Activated naive CD4-positive, alpha-beta T cell treated with anti-CD3 and anti-CD28 coated beads for 36 hours (primary cell): ENCODE results near the gene EIF3A. TPM values are rescaled to one million over a fixed set of nuclear protein-coding genes. Genes with fewer than 3 reads are reported as not detected.
"Not testable (repeated sequence)": the region's sequence is repeated elsewhere in the genome, so short reads cannot be mapped to it uniquely, and the experiment has no call there.

Experiments used
- CTCF ChIA-PET: fragments of 350-600 bp; sonication (Branson Sonifier 250); formaldehyde crosslinking; loops from one replicate; lab custom pipeline; 2021; ENCODE audit warnings: antibody characterized with exemption; lab: Charles Lee
- DNase-seq: peaks from one replicate; pipeline ENCODE4 v3.0.0-alpha.2; 2020
- H3K27ac Mint-ChIP-seq: one replicate; pipeline ENCODE4 v1.8.0; 2021; ENCODE audit warnings: mild to moderate bottlenecking, mixed read lengths
- H3K27me3 Mint-ChIP-seq: one replicate; pipeline ENCODE4 v1.8.0; 2021; ENCODE audit warnings: low read depth, mixed read lengths
- H3K36me3 Mint-ChIP-seq: one replicate; pipeline ENCODE4 v1.8.0; 2021; ENCODE audit warnings: low read depth, mixed read lengths
- H3K4me1 Mint-ChIP-seq: one replicate; pipeline ENCODE4 v1.8.0; 2021; ENCODE audit warnings: low read depth, mixed read lengths
- H3K4me3 Mint-ChIP-seq: one replicate; pipeline ENCODE4 v1.8.0; 2021; ENCODE audit warnings: mild to moderate bottlenecking, moderate library complexity, mixed read lengths
- H3K9me3 Mint-ChIP-seq: one replicate; pipeline ENCODE4 v1.8.0; 2021; ENCODE audit warnings: mixed read lengths
- intact Hi-C: fragments of 100-400 bp; cut with micrococcal nuclease; formaldehyde crosslinking; loops from one replicate; pipeline ENCODE4 v1.15.1; 2023
- total RNA-seq, 2 experiments: library from RNA; stranded (reverse); gene quantifications; one replicate each; pipeline ENCODE4 v1.2.3, GENCODE V29; 2021

The EIF3A gene
- total RNA-seq, 2 experiments from 2014 or later = 113 to 120 TPM

DNA sequence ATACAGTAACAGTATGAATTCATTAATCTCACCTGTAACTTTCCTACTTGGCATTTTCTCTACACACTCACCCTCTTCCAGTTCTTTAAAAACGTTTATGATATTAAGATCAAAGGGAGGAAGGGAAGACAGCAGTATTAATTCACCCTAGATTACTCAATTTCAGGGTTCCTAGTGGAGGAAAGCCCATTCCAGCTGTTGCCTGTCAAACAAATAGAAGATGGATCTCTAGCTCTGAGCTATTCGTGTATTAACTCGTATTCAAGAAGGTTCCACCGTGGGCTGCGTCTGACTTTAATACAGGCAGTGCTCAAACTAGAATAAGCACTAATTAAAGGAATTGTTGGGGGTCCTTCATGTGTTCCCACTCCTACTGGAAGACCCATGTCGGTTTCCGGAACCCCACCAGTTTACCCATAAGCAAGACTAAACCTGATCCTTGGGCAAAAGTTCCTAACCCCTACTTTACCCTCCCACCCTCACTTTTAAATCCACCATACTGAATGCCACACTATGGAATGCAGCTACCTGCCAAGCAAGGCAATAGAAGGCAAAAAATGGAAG is 49.0 kb downstream of the EIF3A start:
- CTCF ChIA-PET = interaction anchor here (0.8 to 1.2 kb wide), 2 partner anchors 167 to 463 kb away, joined by 4 to 5 read pairs; no protein-coding TSS in a partner anchor
- no peak overlapping the region for H3K27ac Mint-ChIP-seq
- intact Hi-C loops = loop anchor here (2.0 to 5.0 kb wide), 3 partner anchors 73 to 464 kb away; partner anchors contain the start of gene DENND10

DNA sequence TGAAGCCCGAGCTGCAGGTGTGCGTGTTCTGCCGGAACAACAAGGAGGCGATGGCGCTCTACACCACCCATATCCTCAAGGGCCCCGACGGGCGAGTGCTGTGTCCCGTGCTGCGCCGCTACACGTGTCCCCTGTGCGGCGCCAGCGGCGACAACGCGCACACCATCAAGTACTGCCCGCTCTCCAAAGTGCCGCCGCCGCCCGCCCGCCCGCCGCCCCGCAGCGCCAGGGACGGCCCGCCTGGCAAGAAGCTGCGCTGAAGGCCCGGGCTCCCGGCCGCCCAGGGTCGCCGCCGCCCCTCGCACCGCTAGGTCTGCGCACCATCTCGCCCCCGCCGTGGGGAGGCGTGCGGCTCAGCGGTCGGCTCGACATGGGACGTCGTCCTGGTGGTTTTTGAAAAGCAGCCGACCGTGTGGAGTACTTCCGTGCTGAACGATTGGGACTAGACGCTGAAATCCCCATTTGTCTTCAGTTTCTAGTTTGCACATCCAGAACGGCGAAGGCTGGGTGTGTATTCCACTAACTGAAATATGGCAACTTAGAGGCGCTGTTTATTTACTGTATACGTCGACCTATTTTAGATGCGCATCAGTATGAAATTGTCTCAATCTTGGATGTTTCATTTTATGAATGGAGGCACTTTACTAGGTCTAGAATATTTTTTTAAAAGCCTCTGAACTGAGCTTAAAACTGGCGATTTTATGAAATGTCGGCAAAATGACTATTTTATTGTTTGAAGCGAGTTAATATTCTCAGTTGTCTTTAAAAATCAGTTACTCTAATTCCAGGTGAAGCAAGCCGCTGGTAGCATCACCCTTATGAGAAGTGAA is 50.0 kb downstream of the EIF3A start:
- intact Hi-C loops = loop anchor here (1.0 to 5.0 kb wide), 6 partner anchors 50 to 463 kb away; partner anchors contain the start of genes DENND10, EIF3A and PRDX3
- Mint-ChIP-seq H3K27me3 (peaks cover 4% of the 10 kb centered on the region), H3K4me3 (peak overlapping the region; percentile 57), H3K36me3 (peaks cover 14% of the 10 kb centered on the region), H3K9me3 (no peaks in the 10 kb centered on the region), H3K4me1 (peaks cover 16% of the 10 kb centered on the region), H3K27ac (no peak overlapping the region)
- peak; percentile 66 for DNase-seq
- CTCF ChIA-PET = interaction anchor here (0.8 to 1.2 kb wide), 2 partner anchors 168 to 462 kb away, joined by 4 to 5 read pairs; no protein-coding TSS in a partner anchor

More for the DNA sequence above, 49.0 kb downstream of the EIF3A start:
- H3K4me1 Mint-ChIP-seq = peaks cover 16% of the 10 kb centered on the region
- peaks cover 4% of the 10 kb centered on the region for H3K27me3 Mint-ChIP-seq
- H3K4me3 Mint-ChIP-seq = no peak overlapping the region
- peaks cover 18% of the 10 kb centered on the region for H3K36me3 Mint-ChIP-seq
- no peak for DNase-seq
- H3K9me3 Mint-ChIP-seq = no peaks in the 10 kb centered on the region

DNA sequence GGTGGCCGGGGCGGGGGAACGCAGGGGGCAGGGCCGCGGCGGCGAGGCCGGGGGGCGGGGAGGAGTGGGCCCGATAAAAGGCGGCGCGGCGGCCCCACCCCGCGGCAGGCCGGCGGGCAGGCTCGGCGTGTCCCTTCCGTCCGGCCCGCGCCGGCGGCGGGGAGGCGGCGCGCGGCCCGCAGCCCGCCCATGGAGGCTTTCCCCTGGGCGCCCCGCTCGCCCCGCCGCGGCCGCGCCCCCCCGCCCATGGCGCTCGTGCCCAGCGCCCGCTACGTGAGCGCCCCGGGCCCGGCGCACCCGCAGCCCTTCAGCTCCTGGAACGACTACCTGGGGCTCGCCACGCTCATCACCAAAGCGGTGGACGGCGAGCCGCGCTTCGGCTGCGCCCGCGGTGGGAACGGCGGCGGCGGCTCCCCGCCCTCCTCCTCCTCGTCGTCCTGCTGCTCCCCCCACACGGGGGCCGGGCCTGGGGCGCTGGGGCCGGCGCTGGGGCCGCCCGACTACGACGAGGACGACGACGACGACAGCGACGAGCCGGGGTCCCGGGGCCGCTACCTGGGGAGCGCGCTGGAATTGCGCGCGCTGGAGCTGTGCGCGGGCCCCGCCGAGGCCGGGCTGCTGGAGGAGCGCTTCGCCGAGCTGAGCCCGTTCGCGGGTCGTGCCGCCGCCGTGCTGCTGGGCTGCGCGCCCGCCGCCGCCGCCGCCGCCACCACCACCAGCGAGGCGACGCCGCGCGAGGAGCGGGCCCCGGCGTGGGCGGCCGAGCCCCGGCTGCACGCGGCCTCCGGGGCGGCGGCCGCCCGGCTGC is 50.8 kb downstream of the EIF3A start, which contains the start of gene NANOS1:
NANOS1 (plus strand) TSS at position 102 of the 808 bp plus-strand sequence; CDS start at position 190, 88 bp downstream.
- peaks cover 14% of the 10 kb centered on the region for H3K36me3 Mint-ChIP-seq
- peaks cover 4% of the 10 kb centered on the region for H3K27me3 Mint-ChIP-seq
- H3K4me3 Mint-ChIP-seq = peak within 1 kb of the TSS; percentile 66
- CTCF ChIA-PET = no interaction called here
- peak; percentile 10 for DNase-seq
- H3K27ac Mint-ChIP-seq = no peak within 1 kb of the TSS
- H3K9me3 Mint-ChIP-seq = no peaks in the 10 kb centered on the region
- intact Hi-C loops = loop anchor here (1.0 to 5.0 kb wide), 7 partner anchors 50 to 463 kb away; partner anchors contain the start of genes DENND10, EIF3A, PRDX3 and SFXN4
- H3K4me1 Mint-ChIP-seq = peaks cover 16% of the 10 kb centered on the region

DNA sequence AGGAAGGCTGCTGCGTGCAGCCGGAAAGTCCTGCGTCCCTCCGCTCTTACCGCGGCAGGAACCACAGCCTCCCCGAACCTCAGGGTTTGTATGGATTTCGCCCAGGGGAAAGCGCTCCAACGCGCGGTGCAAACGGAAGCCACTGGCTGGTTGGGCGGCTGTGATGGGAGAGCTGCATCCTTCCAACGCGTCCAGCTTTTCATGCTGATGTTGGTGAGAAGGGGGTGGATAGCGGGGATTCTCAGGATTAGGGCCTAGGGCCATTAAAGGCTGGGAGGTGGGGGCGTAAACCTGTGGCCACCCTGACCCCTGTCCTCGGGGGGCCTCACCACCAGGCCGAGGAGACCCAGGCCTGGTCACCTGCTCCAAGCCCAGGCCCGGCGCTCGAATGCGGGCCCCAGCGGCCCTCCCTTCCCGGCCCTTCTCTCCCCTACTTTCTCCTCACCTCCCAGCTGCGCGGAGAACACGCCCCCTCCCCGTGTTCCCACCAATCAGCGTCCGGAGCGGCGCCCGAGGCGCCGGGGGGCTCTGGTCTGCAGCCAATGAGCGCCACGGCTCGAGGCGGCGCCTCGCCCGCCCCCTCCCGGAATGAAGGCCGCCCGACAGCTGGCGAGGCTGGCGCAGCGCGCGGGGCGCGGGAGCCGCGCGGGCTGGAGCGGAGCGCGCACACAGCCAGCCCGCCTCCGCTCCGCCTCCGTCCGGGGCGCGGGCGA is 51.6 kb downstream of the EIF3A start:
- peak; percentile 73 for DNase-seq
- CTCF ChIA-PET = no interaction called here
- no peak overlapping the region for H3K27ac Mint-ChIP-seq
- peaks cover 16% of the 10 kb centered on the region for H3K4me1 Mint-ChIP-seq
- intact Hi-C loops = loop anchor here (1.0 kb wide), 1 partner anchor 136 kb away; the partner anchor contains the start of gene SFXN4
- H3K4me3 Mint-ChIP-seq = peak overlapping the region; percentile 66
- H3K9me3 Mint-ChIP-seq = no peaks in the 10 kb centered on the region
- H3K27me3 Mint-ChIP-seq = peaks cover 4% of the 10 kb centered on the region
- peaks cover 6% of the 10 kb centered on the region for H3K36me3 Mint-ChIP-seq

DNA sequence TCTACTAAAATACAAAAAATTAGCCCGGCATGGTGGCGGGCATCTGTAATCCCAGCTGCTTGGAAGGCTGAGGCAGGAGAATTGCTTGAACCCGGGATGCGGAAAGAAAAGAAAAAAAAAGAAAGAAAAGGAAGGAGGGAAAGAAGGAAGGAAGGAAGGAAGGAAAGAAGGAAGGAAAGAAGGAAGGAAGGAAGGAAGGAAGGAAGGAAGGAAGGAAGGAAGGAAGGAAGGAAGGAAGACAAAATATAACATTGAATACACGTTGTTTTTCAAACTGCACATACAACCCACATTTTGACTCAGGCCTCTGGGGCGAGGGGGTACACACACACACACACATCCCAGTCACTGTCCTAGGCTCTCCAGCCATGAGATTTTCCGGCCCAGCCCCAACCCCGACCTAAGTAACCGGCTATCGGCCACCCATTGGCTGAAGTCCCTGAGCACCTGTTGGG is 52.1 kb downstream of the EIF3A start:
- CTCF ChIA-PET, H3K27ac Mint-ChIP-seq, DNase-seq, H3K36me3 Mint-ChIP-seq, H3K27me3 Mint-ChIP-seq, H3K9me3 Mint-ChIP-seq, intact Hi-C loops: not testable (repeated sequence)
- Mint-ChIP-seq H3K4me1 (peaks cover 16% of the 10 kb centered on the region), H3K4me3 (peak overlapping the region; percentile 66)

DNA sequence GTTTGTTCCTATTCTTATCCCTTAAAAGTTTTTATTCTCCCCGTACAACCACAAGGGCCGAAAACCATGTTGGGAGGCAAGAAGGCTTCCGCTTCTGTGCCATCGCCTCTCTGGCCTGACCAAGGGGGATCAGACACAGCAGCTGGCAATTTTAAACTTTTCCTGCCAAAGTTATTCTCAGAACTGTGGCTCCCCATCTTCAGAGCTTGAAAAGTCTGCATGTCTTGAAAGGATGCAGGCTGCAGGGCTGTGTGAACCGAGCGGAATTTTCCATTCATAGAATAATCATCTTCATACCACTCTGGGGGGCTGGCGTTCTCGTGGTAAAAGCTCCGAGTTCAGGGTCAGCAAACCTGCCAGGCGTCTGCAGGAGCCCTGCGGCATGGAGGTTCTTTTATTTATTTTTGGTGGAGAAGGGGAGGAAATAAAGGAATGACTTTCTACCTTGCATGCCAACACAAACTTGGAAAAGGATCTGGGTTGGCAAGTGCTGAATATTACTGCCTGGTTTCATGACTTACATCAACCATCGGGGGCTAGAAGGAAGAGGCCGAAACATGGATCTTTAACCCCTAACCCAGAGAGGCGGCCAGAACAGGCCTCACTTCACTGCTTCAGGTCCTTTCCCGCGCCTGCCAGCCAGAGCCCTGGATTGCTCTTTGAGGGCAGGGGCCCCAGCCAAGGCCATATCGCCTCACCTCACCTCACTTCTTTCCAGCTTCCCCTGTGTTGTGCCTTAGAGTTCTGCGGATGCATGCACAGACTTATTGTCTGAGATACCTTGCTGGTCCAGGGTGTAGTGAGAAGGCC is 54.1 kb downstream of the EIF3A start:
- H3K4me1 Mint-ChIP-seq = peaks cover 8% of the 10 kb centered on the region
- no peak overlapping the region for H3K4me3 Mint-ChIP-seq
- H3K27me3 Mint-ChIP-seq = peaks cover 4% of the 10 kb centered on the region
- intact Hi-C loops = no loop called here
- H3K36me3 Mint-ChIP-seq = no peaks in the 10 kb centered on the region
- H3K9me3 Mint-ChIP-seq = no peaks in the 10 kb centered on the region
- no peak for DNase-seq
- no peak overlapping the region for H3K27ac Mint-ChIP-seq
- CTCF ChIA-PET = interaction anchor here (0.7 kb wide), 1 partner anchor 27 kb away, joined by 3 read pairs; no protein-coding TSS in a partner anchor

DNA sequence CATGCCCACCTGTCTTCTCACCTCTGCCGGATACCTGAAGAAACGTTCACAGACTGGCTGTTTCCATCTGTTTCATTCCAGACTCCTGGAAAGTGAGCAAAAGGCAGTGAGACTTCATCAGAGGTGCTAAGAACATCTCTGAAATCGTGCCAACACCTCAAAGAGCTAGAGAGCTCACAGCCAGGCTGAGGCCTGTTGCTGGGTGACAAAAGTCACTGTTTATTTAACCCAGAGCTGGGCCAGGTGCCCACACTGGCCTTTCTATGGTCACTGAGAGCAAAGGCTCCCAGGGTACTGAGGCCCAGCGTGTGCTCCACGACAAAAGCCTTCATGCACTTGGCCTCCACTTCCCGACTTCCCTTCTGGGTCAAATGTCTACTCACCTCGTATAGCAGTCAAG is 54.8 kb downstream of the EIF3A start:
- no peak for DNase-seq
- Mint-ChIP-seq H3K9me3 (no peaks in the 10 kb centered on the region), H3K4me1 (peaks cover 1% of the 10 kb centered on the region), H3K27me3 (peaks cover 4% of the 10 kb centered on the region), H3K36me3 (no peaks in the 10 kb centered on the region), H3K27ac (no peak overlapping the region), H3K4me3 (no peak overlapping the region)
- intact Hi-C loops = no loop called here
- CTCF ChIA-PET = interaction anchor here (0.7 kb wide), 1 partner anchor 27 kb away, joined by 3 read pairs; no protein-coding TSS in a partner anchor

DNA sequence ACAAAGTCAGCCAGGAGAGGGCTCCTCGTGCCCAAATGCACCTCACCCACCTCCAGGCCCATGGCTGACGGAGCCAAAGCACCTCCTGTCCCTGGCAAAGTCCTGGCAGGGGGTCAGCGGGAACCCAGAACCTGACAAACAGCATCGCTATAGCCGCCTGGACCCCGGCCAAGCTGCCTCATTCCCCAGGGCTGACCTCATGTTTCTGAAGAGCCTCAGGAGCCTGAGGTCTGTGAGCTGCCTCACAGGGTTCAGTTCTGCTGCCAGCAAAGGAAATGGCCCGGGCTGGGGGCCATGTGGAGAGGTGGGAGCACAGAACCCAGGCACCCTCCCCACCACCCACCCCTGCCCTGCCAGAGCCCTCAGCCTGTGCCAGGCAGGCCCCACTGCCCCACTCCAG is 55.3 kb downstream of the EIF3A start:
- Mint-ChIP-seq H3K4me1 (no peaks in the 10 kb centered on the region), H3K9me3 (no peaks in the 10 kb centered on the region), H3K4me3 (no peak overlapping the region), H3K27ac (no peak overlapping the region), H3K36me3 (no peaks in the 10 kb centered on the region), H3K27me3 (peaks cover 4% of the 10 kb centered on the region)
- intact Hi-C loops = no loop called here
- CTCF ChIA-PET = interaction anchor here (0.7 kb wide), 1 partner anchor 26 kb away, joined by 3 read pairs; no protein-coding TSS in a partner anchor
- no peak for DNase-seq

DNA sequence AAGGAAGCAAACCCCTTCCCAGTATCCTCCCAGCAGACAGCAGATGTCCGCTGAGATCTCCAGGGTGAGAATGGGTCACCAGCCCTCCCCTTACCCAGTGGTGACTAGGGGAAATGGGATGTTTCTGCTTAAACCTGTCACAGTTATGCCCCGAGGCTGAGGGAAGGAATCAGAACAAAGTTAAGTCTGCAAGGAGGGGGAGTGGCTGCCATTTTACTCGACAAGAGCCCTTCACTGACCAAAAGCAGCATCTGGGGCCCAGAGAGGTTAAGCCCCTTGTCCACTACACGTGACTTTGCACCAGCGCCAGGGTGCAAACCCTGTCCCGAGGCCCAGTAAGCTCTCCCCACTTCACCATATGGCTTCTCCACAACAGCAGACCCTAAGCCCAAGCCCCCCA is 55.7 kb downstream of the EIF3A start:
- H3K9me3 Mint-ChIP-seq = no peaks in the 10 kb centered on the region
- no peak overlapping the region for H3K4me3 Mint-ChIP-seq
- no peak for DNase-seq
- H3K27me3 Mint-ChIP-seq = peaks cover 4% of the 10 kb centered on the region
- CTCF ChIA-PET = no interaction called here
- no peaks in the 10 kb centered on the region for H3K36me3 Mint-ChIP-seq
- no peaks in the 10 kb centered on the region for H3K4me1 Mint-ChIP-seq
- H3K27ac Mint-ChIP-seq = no peak overlapping the region
- intact Hi-C loops = no loop called here

DNA sequence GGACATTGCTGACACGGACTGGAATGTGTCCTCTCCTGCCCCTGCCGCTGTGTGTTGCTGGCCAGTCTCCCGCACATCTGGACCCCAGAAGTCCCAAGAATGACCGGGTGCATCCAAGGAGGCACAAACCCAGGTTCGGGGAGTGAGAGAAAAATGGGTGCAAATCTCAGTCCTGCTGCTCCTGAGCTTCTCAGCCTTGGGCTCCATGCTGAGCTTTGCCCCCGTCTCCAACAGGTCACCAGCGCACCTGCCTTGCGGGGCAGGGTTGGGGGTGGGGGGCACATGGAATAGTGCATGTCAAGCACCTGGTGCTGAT is 57.1 kb downstream of the EIF3A start:
- no peak for DNase-seq
- intact Hi-C loops = no loop called here
- CTCF ChIA-PET = no interaction called here
- Mint-ChIP-seq H3K27me3 (peaks cover 3% of the 10 kb centered on the region), H3K4me3 (no peak overlapping the region), H3K36me3 (no peaks in the 10 kb centered on the region), H3K9me3 (no peaks in the 10 kb centered on the region), H3K4me1 (no peaks in the 10 kb centered on the region), H3K27ac (no peak overlapping the region)
